GM12878 (cell line): ENCODE data around the gene HNRNPA2B1. TPM values are rescaled to one million over a fixed set of nuclear protein-coding genes. Genes with fewer than 3 reads are reported as not detected.

Experiments
- ATAC-seq: fragments of 200-7000 bp; cut with Tn5 transposase; 3 replicates; pipeline ENCODE4 v1.9.1; 2020; ENCODE audit warnings: mild to moderate bottlenecking, moderate library complexity
- BruUV-seq: library from RNA; stranded (reverse); fragments of 400-500 nt; replicated peaks from 2 replicates; lab custom pipeline; 2021; lab: Mats Ljungman, UMichigan
- CTCF ChIA-PET: fragments of 300-600 bp; sonication (Branson Sonifier 250); formaldehyde crosslinking; extraction: SDS; loops from one replicate; lab custom pipeline; 2021; ENCODE audit warnings: inconsistent platforms; lab: Yijun Ruan, JAX
- POLR2A ChIA-PET: fragments of 350-600 bp; formaldehyde crosslinking; extraction: SDS; loops from one replicate; lab custom pipeline; 2021; ENCODE audit warnings: inconsistent platforms; lab: Charles Lee
- RAD21 ChIA-PET: fragments of 300-600 bp; sonication (Branson Sonifier 250); formaldehyde crosslinking; loops from one replicate; lab custom pipeline; 2023; ENCODE audit warnings: antibody characterized with exemption; ENCODE audit not compliant: unreplicated experiment; lab: Charles Lee
- SMC1A ChIA-PET: fragments of 300-600 bp; sonication (Branson Sonifier 250); formaldehyde crosslinking; loops from one replicate; lab custom pipeline; 2023; ENCODE audit not compliant: unreplicated experiment, uncharacterized antibody; lab: Charles Lee
- DNase-seq: peaks from one replicate; pipeline ENCODE4 v3.0.0-alpha.2; 2011; ENCODE audit warnings: low read depth, low spot score
- FAIRE-seq: peaks from 3 replicates; lab custom pipeline; 2011; peaks lifted over from hg19 to GRCh38; lab: Jason Lieb, UNC
- H2AFZ ChIP-seq: 2 replicates; pipeline ENCODE4 v1.6.0; 2011; ENCODE audit warnings: low read depth, low read length, control low read depth; ENCODE audit not compliant: control insufficient read depth
- H3K27ac ChIP-seq: 2 replicates; pipeline ENCODE4 v1.5.1; 2011; ENCODE audit warnings: control low read depth; ENCODE audit not compliant: control insufficient read depth, insufficient read depth
- H3K27me3 ChIP-seq, 2 experiments: replicated peaks in 1 of 2; 2 replicates each; pipeline versions ENCODE4 v1.6.0 to v1.6.1; 2011; ENCODE audit warnings: low read length in 1 of 2; ENCODE audit not compliant: control insufficient read depth in 2 of 2, insufficient read depth in 2 of 2
- H3K36me3 ChIP-seq, 2 experiments: 2 replicates each; pipeline ENCODE4 v1.5.1; 2011; ENCODE audit warnings: low read length in 1 of 2; ENCODE audit not compliant: control insufficient read depth in 2 of 2, insufficient read depth in 2 of 2
- H3K4me1 ChIP-seq: 2 replicates; pipeline ENCODE4 v1.6.1; 2011; ENCODE audit warnings: mild to moderate bottlenecking, low read length, moderate library complexity, mixed read lengths; ENCODE audit not compliant: control insufficient read depth, insufficient read depth
- H3K4me2 ChIP-seq: 2 replicates; pipeline ENCODE4 v1.6.0; 2011; ENCODE audit warnings: control low read depth; ENCODE audit not compliant: control insufficient read depth, insufficient read depth
- H3K4me3 ChIP-seq: fragments of 200-600 bp; sonication (generic); 2 replicates; pipeline ENCODE4 v1.5.1; 2016
- H3K79me2 ChIP-seq: 2 replicates; pipeline ENCODE4 v1.6.0; 2011; ENCODE audit warnings: low read length; ENCODE audit not compliant: control insufficient read depth, insufficient read depth
- H3K9ac ChIP-seq: 2 replicates; pipeline ENCODE4 v1.8.0; 2011; ENCODE audit warnings: low read length, control low read depth, mixed read lengths; ENCODE audit not compliant: control insufficient read depth, insufficient read depth
- H3K9me3 ChIP-seq: replicated peaks from 3 replicates; pipeline ENCODE4 v1.5.1; 2011; ENCODE audit warnings: mild to moderate bottlenecking, low read length; ENCODE audit not compliant: control insufficient read depth, insufficient read depth
- H4K20me1 ChIP-seq: 2 replicates; pipeline ENCODE4 v1.6.0; 2011; ENCODE audit not compliant: control insufficient read depth, insufficient read depth
- BMI1 ChIP-seq: fragments of 450-650 bp; IDR thresholded peaks from 2 replicates; pipeline ENCODE4 v1.6.1; 2016; ENCODE audit warnings: mild to moderate bottlenecking, moderate library complexity, borderline replicate concordance
- CBX5 ChIP-seq: sonication (generic); IDR thresholded peaks from 2 replicates; pipeline ENCODE4 v1.6.1; 2016; ENCODE audit warnings: low read depth, moderate library complexity, mild to moderate bottlenecking, inconsistent platforms
- CHD1 ChIP-seq: IDR thresholded peaks from 2 replicates; pipeline ENCODE4 v1.6.1; 2012; ENCODE audit warnings: low read depth, low read length, improper control_type of control experiment
- EED ChIP-seq: sonication (generic); IDR thresholded peaks from 2 replicates; pipeline ENCODE4 v1.6.1; 2016; ENCODE audit warnings: antibody characterized with exemption, low read depth
- ETV6 ChIP-seq, 2 experiments: fragments of 450-650 bp in 1 of 2; IDR thresholded peaks in 1 of 2; conservative IDR thresholded peaks in 1 of 2; 2 replicates each; pipeline ENCODE4 v1.6.1; 2014; ENCODE audit warnings: antibody characterized with exemption in 1 of 2, borderline replicate concordance in 1 of 2, low read depth in 1 of 2, mild to moderate bottlenecking in 1 of 2, moderate library complexity in 1 of 2
- JUND ChIP-seq: IDR thresholded peaks from 2 replicates; pipeline ENCODE4 v1.6.1; 2012; ENCODE audit warnings: low read depth, mild to moderate bottlenecking, low read length, improper control_type of control experiment, moderate library complexity
- MTA2 ChIP-seq: fragments of 450-650 bp; IDR thresholded peaks from 2 replicates; pipeline ENCODE4 v1.6.1; 2016; ENCODE audit warnings: low read depth, mild to moderate bottlenecking, moderate library complexity
- PAX8 ChIP-seq: fragments of 450-650 bp; IDR thresholded peaks from 2 replicates; pipeline ENCODE4 v1.6.1; 2017; ENCODE audit warnings: mild to moderate bottlenecking, moderate library complexity
- SMAD5 ChIP-seq: IDR thresholded peaks from 2 replicates; pipeline ENCODE4 v1.6.1; 2016; ENCODE audit warnings: antibody characterized with exemption, low read depth
- STAT3 ChIP-seq: IDR thresholded peaks from 2 replicates; pipeline ENCODE4 v1.6.1; 2011; ENCODE audit warnings: low read depth, low read length, improper control_type of control experiment
- TARDBP ChIP-seq: IDR thresholded peaks from 2 replicates; pipeline ENCODE4 v1.6.1; 2016; ENCODE audit warnings: borderline replicate concordance
- ZBTB4 ChIP-seq: fragments of 450-650 bp; formaldehyde crosslinking; IDR thresholded peaks from 2 replicates; pipeline ENCODE4 v1.4.0; 2022; ENCODE audit warnings: mild to moderate bottlenecking, moderate library complexity
- ZSCAN29 ChIP-seq: fragments of 450-650 bp; IDR thresholded peaks from 2 replicates; pipeline ENCODE4 v1.6.1; 2017; ENCODE audit warnings: mild to moderate bottlenecking, moderate library complexity
- WGBS: methylation state at CpG from one replicate; pipeline ENCODE4 v1.1.6; 2016; ENCODE audit warnings: low lambda C conversion rate; ENCODE audit not compliant: insufficient replicate concordance, insufficient coverage; ENCODE audit errors: missing lambda C conversion rate; 5-methylcytosine and 5-hydroxymethylcytosine counted together
- in situ Hi-C: fragments of 300-500 bp; cut with MboI; formaldehyde crosslinking; loops from 9 replicates; pipeline ENCODE4 v1.14.3; 2018; ENCODE audit warnings: mixed read lengths
- intact Hi-C: fragments of 100-400 bp; cut with micrococcal nuclease; formaldehyde crosslinking; loops from one replicate; pipeline ENCODE4 v1.14.2; 2022; ENCODE audit not compliant: unreplicated experiment
- polyA plus RNA-seq, 11 experiments: library from polyadenylated mRNA; depleted of rRNA in 4 of 11; unstranded in 6 of 11; stranded (reverse) in 5 of 11; fragments of >200 nt; fragmentation: Nextera tagmentation in 4 of 11; fragmentation: Illumina TruSeq in 1 of 11; extraction: Ambion mirVana in 4 of 11; extraction: Trizol in 1 of 11; gene quantifications; 1 replicate in 1 of 11; 2 replicates in 10 of 11; pipeline versions ENCODE4 v1.2.1 to v1.2.3, GENCODE V29; 2011 to 2016; ENCODE audit warnings: inconsistent platforms in 2 of 11, missing spikeins in 2 of 11, low read depth in 1 of 11
- total RNA-seq, 4 experiments: library from RNA; depleted of rRNA in 3 of 4; stranded (reverse); fragments of >200 nt in 3 of 4; fragmentation: Illumina TruSeq in 1 of 4; extraction: Trizol in 1 of 4; gene quantifications; 2 replicates each; pipeline versions ENCODE4 v1.2.1 to v1.2.3, GENCODE V29; 2013 to 2021
- TF ChIP-seq, protein P1 (sequence below): fragments of 450-650 bp; IDR thresholded peaks from 2 replicates; pipeline ENCODE4 v1.6.1; 2017; ENCODE audit warnings: borderline replicate concordance
- TF ChIP-seq, protein P2 (sequence below): IDR thresholded peaks from 2 replicates; pipeline ENCODE4 v1.6.1; 2012; ENCODE audit warnings: mild to moderate bottlenecking, low read depth, low read length

Gene HNRNPA2B1
- total and polyA plus RNA-seq, 10 of the 15 experiments (the other 5 are each of a cell fraction or from before 2014, with no cell fraction given), result 295 to 1,396 (median 932) TPM

GRCh38 chr7:26160896-26161295 lies 39.6 kb downstream of the HNRNPA2B1 start:
- no peak for FAIRE-seq
- Histone ChIP-seq H3K79me2 (peaks cover 66% of the 10 kb centered on the region), H2AFZ (no peak overlapping the region), H3K27me3 (no peaks in the 10 kb centered on the region), H3K27ac (no peak overlapping the region), H3K9me3 (no peaks in the 10 kb centered on the region), H3K36me3 (no peaks in the 10 kb centered on the region; a peak in 1 of 4 replicates), H3K4me1 (peaks cover 28% of the 10 kb centered on the region), H4K20me1 (no peaks in the 10 kb centered on the region), H3K4me2 (no peak overlapping the region), H3K4me3 (no peak overlapping the region), H3K9ac (no peak overlapping the region)
- ATAC-seq, result no peak
- ChIA-PET CTCF (interaction anchor here (0.6 to 2.5 kb wide), 6 partner anchors 9 to 209 kb away, joined by 3 to 15 read pairs (median 6); partner anchors contain the start of gene NFE2L3), RAD21 (interaction anchor here (0.6 to 9.0 kb wide), 5 partner anchors 8 to 1194 kb away, joined by 3 to 164 read pairs (median 5); partner anchors contain the start of genes CBX3, HNRNPA2B1 and NFE2L3), SMC1A (interaction anchor here (0.7 to 9.3 kb wide), 10 partner anchors 9 to 211 kb away, joined by 3 to 198 read pairs (median 4); partner anchors contain the start of genes CBX3, HNRNPA2B1 and NFE2L3), POLR2A (interaction anchor here (0.6 to 10.1 kb wide), 5 partner anchors 9 to 283 kb away, joined by 3 to 206 read pairs (median 5); partner anchors contain the start of genes CBX3, HNRNPA2B1 and NFE2L3)
- 93% methylated on average over 2 of the region's 2 CpGs for WGBS
- no peak for DNase-seq
- no TSS peak for BruUV-seq
- intact Hi-C loops, result no loop called here
- in situ Hi-C loops, result no loop called here
- TF ChIP-seq STAT3 (no peak), TARDBP (no peak), CHD1 (no peak), PAX8 (no peak), ZBTB4 (CRISPR knock-in tag) (no peak), JUND (no peak), CBX5 (no peak), ETV6 (conservative IDR thresholded peaks at IDR 0.05 in 1 of 2, IDR thresholded peaks at IDR 0.05 in 1 of 2; ENCODE audit: borderline replicate concordance in 1 of 2, low read depth in 1 of 2) (no peak), BMI1 (no peak), SMAD5 (no peak), MTA2 (no peak), EED (no peak), ZSCAN29 (no peak)
- TF ChIP-seq, protein P1, sequence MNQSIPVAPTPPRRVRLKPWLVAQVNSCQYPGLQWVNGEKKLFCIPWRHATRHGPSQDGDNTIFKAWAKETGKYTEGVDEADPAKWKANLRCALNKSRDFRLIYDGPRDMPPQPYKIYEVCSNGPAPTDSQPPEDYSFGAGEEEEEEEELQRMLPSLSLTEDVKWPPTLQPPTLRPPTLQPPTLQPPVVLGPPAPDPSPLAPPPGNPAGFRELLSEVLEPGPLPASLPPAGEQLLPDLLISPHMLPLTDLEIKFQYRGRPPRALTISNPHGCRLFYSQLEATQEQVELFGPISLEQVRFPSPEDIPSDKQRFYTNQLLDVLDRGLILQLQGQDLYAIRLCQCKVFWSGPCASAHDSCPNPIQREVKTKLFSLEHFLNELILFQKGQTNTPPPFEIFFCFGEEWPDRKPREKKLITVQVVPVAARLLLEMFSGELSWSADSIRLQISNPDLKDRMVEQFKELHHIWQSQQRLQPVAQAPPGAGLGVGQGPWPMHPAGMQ, result no peak
- TF ChIP-seq, protein P2, sequence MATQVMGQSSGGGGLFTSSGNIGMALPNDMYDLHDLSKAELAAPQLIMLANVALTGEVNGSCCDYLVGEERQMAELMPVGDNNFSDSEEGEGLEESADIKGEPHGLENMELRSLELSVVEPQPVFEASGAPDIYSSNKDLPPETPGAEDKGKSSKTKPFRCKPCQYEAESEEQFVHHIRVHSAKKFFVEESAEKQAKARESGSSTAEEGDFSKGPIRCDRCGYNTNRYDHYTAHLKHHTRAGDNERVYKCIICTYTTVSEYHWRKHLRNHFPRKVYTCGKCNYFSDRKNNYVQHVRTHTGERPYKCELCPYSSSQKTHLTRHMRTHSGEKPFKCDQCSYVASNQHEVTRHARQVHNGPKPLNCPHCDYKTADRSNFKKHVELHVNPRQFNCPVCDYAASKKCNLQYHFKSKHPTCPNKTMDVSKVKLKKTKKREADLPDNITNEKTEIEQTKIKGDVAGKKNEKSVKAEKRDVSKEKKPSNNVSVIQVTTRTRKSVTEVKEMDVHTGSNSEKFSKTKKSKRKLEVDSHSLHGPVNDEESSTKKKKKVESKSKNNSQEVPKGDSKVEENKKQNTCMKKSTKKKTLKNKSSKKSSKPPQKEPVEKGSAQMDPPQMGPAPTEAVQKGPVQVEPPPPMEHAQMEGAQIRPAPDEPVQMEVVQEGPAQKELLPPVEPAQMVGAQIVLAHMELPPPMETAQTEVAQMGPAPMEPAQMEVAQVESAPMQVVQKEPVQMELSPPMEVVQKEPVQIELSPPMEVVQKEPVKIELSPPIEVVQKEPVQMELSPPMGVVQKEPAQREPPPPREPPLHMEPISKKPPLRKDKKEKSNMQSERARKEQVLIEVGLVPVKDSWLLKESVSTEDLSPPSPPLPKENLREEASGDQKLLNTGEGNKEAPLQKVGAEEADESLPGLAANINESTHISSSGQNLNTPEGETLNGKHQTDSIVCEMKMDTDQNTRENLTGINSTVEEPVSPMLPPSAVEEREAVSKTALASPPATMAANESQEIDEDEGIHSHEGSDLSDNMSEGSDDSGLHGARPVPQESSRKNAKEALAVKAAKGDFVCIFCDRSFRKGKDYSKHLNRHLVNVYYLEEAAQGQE, result no peak
